Keratinocyte (primary cell): ENCODE data around the gene INS.

Experiments
- CTCF ChIP-seq, 3 experiments: IDR thresholded peaks in 1 of 3; conservative IDR thresholded peaks in 1 of 3; optimal IDR thresholded peaks in 1 of 3; 2 replicates in 2 of 3; 3 replicates in 1 of 3; pipeline versions ENCODE3 to v1.5.1; 2011; ENCODE audit warnings: low read length in 3 of 3, mild to moderate bottlenecking in 3 of 3, moderate library complexity in 2 of 3, control low read depth in 1 of 3, inconsistent platforms in 1 of 3; ENCODE audit not compliant: insufficient read depth in 2 of 3; ENCODE audit errors: extremely low read depth in 1 of 3
- EZH2 ChIP-seq: IDR thresholded peaks from one replicate; pipeline ENCODE4 v1.6.1; 2012; ENCODE audit warnings: inconsistent platforms, mild to moderate bottlenecking, low read length, moderate library complexity

- no peak for TF ChIP-seq CTCF (optimal IDR thresholded peaks at IDR 0.05 in 1 of 3, IDR thresholded peaks at IDR 0.05 in 1 of 3, conservative IDR thresholded peaks at IDR 0.05 in 1 of 3; ENCODE audit: extremely low read depth in 1 of 3, insufficient read depth in 2 of 3, low read length in 3 of 3)
- TF ChIP-seq EZH2: peak; percentile 72
Observed at GRCh38 chr11:2144544-2145248, 16.3 kb downstream of the INS start.
